GM19025 (cell line): ENCODE measurements around the gene ELOVL3.
"Not testable (repeated sequence)": the region's sequence is repeated elsewhere in the genome, so short reads cannot be mapped to it uniquely, and the experiment has no call there.

ENCODE experiments used
- ATAC-seq: cut with Tn5 transposase; IDR thresholded peaks from one replicate; pipeline ENCODE4 v1.9.1; 2021; ENCODE audit warnings: mild to moderate bottlenecking, low read depth, moderate library complexity; ENCODE audit not compliant: unreplicated experiment

The ELOVL3 gene

DNA sequence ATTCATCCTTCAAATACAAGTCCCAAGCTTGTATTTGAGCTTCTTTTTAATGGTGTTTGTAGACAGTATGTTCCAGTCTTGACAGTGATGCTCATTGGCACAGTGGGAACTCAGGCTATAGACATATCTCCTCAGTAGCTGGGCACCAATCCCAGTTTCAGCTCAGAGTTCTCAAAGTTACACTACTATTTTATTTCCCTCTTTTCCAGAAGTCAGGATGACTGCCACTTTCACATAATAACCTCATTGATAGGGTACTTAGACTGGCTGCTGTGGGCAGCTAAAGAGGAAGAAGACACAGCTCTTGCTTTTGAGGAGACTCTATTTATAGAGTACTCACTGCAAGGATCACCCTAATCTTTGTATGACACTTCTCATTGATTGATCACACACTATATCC, 21.6 kb downstream of the ELOVL3 start:
- ATAC-seq, result no peak

DNA sequence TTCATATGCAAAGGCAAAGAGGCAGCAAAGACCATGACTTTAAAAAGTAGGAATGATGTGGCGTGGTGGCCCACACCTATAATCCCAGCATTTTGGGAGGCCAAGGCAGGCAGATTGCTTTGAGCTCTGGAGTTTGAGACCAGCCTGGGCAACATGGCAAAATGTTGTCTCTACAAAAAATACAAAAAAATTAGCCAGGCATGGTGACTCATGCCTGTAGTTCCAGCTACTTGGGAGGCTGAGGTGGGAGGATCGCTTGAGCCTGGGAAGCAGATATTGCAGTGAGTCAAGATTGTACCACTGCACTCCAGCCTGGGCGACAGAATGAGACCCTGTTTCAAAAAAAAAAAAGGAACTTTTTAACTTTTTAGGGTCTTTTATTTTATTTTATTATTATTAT, 26.4 kb downstream of the ELOVL3 start:
- not testable (repeated sequence) for ATAC-seq

DNA sequence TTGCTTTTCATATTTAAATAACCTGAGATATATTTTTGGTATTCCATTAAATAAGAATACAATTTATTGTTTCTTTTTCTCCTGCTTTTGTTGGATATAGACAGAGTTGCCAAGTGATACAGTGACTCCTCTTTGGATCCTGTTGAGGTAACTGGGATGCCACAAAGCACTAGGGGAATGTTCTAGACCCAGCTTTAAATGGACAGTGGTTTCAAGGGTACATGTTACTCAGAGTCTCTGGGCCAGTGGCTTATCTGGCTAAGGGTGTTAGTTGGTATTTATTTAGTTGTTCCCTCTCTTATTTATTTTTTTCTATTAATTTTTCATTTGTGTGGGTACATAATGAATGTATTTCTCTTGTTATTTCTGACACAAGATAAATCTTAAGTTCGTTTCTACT, 28.3 kb downstream of the ELOVL3 start:
- ATAC-seq, result no peak

DNA sequence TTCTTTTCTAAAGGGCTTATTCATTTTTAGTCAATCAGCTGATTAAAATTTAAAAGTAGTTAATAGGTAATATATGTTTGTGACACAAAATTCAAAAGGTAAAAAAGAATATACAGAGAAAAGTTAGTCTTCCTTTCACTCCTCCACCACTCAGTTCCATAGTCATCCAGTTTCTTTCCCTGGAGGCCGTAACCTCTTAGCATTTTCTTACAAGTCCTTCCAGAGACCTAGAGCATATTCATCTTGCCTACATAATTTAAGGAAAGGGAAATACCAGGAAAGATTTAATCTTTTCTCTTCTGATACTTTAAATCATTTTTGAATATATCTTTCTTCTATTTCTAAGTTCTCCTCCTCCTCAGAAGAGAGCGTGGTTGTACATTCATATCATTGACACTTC, 29.3 kb downstream of the ELOVL3 start:
- no peak for ATAC-seq

DNA sequence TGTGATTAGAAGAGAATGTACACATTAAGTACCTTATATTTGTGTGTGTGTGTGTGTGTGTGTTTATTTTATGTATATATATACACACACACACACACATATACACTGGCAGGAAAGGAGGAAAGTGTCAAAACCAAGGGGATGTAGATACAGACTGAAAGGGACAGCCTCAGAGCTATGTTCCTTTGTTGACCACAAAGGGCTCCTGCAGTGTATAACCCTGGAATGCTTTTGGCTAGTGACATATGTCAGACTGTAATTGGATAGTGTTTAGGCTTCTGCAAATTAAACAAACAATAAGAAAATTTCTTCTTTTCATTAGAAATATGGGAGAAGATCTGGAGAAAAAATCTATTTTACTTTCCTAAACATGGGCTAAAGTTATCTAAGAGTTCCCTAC, 35.1 kb downstream of the ELOVL3 start:
- no peak for ATAC-seq

DNA sequence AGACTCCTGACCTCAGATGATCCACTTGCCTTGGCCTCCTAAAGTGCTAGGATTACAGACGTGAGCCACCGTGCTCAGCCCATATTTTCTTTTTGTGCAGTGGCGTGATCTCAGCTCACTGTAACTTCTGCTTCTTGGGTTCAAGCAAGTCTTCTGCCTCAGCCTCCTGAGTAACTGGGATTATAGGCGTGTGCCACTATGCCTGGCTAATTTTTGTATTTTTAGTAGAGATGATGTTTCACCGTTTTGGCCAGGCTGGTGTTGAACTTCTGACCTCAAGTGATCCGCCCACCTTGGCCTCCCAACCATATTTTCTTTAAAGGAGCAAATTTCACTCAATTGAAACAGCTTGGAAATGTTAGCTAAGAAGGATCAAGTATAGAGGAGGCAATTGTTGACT, 35.7 kb downstream of the ELOVL3 start:
- no peak for ATAC-seq

DNA sequence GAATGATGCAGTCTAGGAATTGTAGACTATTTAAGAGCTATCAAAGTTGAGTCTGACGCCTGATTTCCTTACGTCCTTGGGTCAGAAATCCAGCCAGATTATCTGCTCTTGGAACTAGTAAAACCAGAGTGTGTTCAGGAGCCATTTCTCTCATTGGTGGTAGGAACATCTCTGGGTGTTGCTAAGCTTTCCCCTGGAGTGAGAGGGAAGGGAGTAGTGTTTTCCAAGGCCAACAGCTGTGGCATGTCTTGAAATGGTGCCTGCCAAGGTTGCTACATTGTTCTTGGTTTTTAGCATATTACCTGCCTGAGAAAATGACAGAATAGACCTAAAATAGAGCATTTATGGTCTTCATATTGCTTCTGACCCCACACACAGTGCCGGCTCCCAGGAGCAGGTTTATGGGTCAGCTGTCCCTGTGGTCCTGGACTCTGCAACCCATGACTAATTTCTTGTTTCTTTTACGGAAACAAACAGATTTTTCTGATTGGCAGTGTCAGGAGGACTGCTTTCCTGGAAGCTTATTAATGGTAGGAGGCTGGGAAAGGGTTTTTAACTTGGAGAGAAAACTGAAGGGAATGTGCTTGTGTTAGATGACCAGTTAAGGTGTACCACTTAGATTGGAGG, 36.8 kb downstream of the ELOVL3 start:
- ATAC-seq, result no peak

DNA sequence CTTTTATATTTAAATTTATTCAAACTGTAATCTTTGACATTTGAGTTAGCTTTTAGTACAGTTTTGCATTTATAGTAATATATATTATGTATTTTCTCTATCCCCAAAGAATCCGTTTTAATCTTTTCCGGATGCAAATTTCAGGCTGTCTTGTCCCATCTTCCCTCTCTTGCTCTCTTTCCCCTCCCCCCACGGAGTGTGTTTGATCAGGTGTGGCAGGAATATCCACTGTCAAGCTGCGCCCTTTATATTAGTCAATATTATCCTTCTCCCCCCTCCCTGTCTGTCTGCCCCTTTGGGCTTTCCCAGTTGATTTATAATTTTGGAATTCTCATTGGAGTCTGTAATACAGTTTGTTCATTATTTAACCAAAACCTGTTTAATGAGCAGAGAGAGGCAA, 38.3 kb downstream of the ELOVL3 start:
- ATAC-seq, result no peak

DNA sequence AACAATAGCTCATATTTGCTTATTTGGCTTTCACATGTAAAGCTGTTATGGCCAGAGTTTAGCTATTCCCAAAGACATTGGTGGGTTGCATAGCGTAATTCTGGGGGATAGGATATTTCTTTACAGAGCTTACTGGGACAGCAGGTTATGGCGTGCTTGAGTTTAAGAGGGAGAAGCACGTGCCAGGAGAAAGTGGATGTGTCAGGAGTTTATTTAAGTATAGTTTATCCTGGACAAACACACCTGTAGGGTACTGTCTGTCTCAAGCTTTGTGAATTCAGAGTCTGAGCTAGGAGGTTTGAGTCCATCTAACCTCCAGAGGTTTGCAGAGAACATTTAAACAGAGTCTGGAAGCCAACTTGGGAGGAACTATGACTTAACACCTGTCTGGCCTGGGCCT, 40.6 kb downstream of the ELOVL3 start:
- no peak for ATAC-seq

DNA sequence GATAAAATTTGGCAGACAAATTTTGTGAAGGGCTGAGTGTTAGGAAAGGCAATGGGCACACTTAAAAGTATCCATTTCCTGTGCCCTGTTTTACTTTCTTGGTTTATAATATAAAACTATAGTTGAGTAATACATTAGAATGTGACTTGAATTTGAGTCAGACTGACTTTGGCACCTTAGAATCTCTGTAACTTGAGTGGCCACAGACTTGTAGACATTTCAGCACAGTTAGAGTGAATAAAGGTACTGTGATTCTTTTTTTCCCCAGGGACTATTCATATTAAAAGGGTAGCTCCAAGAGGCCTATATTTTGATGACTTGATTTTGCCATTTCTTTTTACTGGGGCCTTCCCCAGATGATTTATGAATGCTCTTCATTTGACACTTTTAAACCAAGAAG, 41.6 kb downstream of the ELOVL3 start:
- ATAC-seq, result no peak

DNA sequence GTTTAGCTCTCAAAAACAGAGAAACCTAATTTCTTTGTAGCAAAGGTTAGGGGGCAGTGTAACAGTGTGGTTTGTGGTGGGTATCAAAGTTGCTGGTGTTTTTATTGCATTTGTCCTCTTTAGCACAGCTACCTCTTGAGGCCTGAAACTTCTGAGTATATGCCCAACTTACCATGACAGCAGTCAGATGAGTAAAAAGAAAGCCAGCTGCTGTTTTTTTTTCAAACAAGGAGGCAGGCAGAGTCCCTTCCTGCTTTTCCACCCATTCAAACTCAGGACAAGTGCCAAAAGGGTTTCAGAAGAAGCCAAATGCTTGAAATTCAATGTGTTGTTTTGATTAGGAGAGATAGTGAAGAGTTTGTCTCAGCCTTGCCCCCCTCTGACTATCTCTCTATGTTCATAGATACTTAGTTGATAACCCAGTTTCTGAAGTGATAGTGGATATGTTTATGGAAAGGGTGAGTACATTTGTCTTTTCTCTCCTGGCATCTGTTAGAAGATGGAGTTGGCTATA, 42.3 kb downstream of the ELOVL3 start:
- ATAC-seq, result no peak

DNA sequence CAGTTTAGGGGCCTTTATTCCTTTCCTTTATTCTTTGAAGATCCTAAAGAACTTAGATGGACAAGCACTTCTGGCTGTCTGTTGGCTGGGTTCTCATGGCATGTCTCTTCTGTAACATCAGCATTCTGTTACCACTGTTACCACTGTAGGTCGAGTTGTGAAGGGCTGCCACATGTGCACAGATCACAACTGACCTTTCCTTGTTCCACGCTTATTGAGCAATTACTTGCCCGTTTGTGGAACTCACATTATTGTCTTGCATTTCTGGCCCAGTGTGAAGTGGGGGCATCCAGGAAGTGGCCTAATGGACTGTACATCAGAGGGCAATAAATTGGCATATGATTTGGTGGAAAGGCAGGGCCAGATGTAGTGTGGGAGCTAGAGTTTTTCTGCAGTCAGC, 42.9 kb downstream of the ELOVL3 start:
- ATAC-seq, result no peak

DNA sequence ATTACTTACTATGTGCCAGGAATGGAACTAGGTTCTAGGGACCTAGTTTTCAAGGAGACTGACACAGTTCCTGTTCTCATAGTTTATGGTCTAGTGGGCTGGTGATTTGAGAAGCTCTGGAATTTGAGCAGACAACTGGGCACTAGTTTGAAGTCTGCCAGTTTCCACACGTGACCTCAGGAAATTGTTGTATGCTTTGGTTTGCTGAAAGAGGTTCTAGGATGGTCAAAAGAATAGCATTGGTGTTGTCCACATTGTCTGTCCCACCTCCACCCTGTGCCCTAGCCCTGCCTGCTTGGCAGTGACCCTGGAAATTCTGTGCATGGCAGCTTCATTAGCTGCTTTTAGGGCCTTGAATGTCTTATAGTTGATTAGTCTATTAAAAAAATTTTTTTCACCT, 48.0 kb downstream of the ELOVL3 start:
- ATAC-seq, result no peak

DNA sequence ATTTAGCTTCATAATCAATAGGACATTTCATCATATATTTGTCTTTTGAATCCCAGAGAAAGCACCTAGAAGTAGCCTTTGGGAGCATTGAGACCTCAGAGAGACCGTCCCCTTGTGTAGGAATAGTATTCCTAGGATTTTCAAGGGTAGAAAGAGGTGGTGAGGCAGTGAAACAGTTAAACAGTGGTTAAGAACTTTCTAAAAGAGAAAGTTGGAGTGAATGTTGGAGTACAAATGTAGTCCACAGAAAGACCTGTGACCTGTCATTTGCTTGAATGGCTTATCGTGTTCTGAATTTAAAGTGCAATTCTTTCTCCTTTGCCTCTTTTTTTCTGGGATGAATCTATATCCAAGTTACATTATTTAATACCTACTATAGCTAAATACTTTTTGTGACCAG, 49.2 kb downstream of the ELOVL3 start:
- ATAC-seq, result no peak

DNA sequence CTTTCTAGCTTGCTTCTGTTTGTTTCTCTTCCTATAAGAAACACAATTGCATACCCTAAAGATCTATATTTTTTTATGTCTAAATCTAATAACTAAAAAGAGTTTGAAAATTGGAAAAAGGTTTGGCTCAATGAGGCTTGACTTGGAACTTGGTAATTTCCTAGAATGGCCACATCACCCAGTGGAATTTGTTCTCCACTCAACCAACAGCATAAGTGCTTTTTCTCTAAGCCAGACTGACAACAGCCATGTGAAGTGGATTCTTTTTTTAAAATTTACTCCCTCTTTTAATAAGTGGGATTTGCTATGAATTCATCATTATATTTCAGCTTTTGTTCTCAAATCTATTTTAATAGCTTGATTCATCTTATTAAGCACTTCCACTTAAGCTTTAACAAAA, 53.0 kb downstream of the ELOVL3 start:
- no peak for ATAC-seq
